ENCODE measurements around the gene GOLT1B. TPM values are rescaled to one million over a fixed set of nuclear protein-coding genes. Genes with fewer than 3 reads are reported as not detected.
"Not testable (repeated sequence)": the region's sequence is repeated elsewhere in the genome, so short reads cannot be mapped to it uniquely, and the experiment has no call there.

Gene GOLT1B
- total RNA-seq, result 10 to 100 TPM; 14.1 to 70.0 (median 31.4) TPM

- H3K9me3 ChIP-seq, result no peaks in the 10 kb centered on the region
- intact Hi-C loops (cut with DNase I; ENCODE audit: low total_unique reads), result no loop called here
- peak; percentile 90 to 96 for DNase-seq
- TF ChIP-seq CTCF (IDR thresholded peaks at IDR 0.05) (no peak), POLR2A (IDR thresholded peaks at IDR 0.05) (peak; percentile 53 to 68)
- H3K4me3 ChIP-seq, result peak within 1 kb of the TSS; percentile 87 to 98
- H3K27ac ChIP-seq, result peak within 1 kb of the TSS; percentile 85 to 89
- peaks cover 6 to 14% of the 10 kb centered on the region in 2 donors for H3K4me1 ChIP-seq
- no peaks in the 10 kb centered on the region for H3K27me3 ChIP-seq
- H3K36me3 ChIP-seq, result no peaks in the 10 kb centered on the region
These were observed at the start of gene GOLT1B, which contains the start of gene RECQL for GRCh38 chr12:21501258-21502163. GOLT1B (plus strand) TSS chr12:21501789; CDS start chr12:21501924, 135 bp downstream. RECQL (minus strand) TSS chr12:21501635; CDS start chr12:21499570, 2,065 bp downstream.

- intact Hi-C loops (cut with DNase I; ENCODE audit: low total_unique reads), result no loop called here
- DNase-seq, result no peak
- no peaks in the 10 kb centered on the region for H3K36me3 ChIP-seq
- H3K4me1 ChIP-seq, result no peaks in the 10 kb centered on the region
- H3K4me3 ChIP-seq, result no peak overlapping the region
- H3K9me3 ChIP-seq, result no peaks in the 10 kb centered on the region
- TF ChIP-seq POLR2A (IDR thresholded peaks at IDR 0.05) (no peak), CTCF (IDR thresholded peaks at IDR 0.05) (no peak)
- H3K27me3 ChIP-seq, result no peaks in the 10 kb centered on the region
- H3K27ac ChIP-seq, result no peak overlapping the region
These were observed 48.2 kb upstream of the GOLT1B start for GRCh38 chr12:21453312-21453852.

GRCh38 chr12:21456291-21456780 lies 45.3 kb upstream of the GOLT1B start:
- Histone ChIP-seq H3K27me3 (no peaks in the 10 kb centered on the region), H3K27ac (no peak overlapping the region), H3K4me3 (no peak overlapping the region), H3K9me3 (no peaks in the 10 kb centered on the region), H3K4me1 (no peaks in the 10 kb centered on the region), H3K36me3 (no peaks in the 10 kb centered on the region)
- TF ChIP-seq CTCF (IDR thresholded peaks at IDR 0.05) (no peak), POLR2A (IDR thresholded peaks at IDR 0.05) (no peak)
- no peak for DNase-seq
- intact Hi-C loops (cut with DNase I; ENCODE audit: low total_unique reads), result no loop called here

- H3K4me1 ChIP-seq, result no peaks in the 10 kb centered on the region
- intact Hi-C loops (cut with DNase I; ENCODE audit: low total_unique reads), result no loop called here
- DNase-seq, result no peak
- H3K9me3 ChIP-seq, result no peaks in the 10 kb centered on the region
- no peak overlapping the region for H3K27ac ChIP-seq
- H3K27me3 ChIP-seq, result no peaks in the 10 kb centered on the region
- TF ChIP-seq CTCF (IDR thresholded peaks at IDR 0.05) (no peak), POLR2A (IDR thresholded peaks at IDR 0.05) (no peak)
- H3K4me3 ChIP-seq, result no peak overlapping the region
- H3K36me3 ChIP-seq, result no peaks in the 10 kb centered on the region
These were observed 42.1 kb upstream of the GOLT1B start for GRCh38 chr12:21459474-21459873.

- H3K36me3 ChIP-seq; DNase-seq; H3K27ac ChIP-seq; H3K27me3 ChIP-seq; H3K4me1 ChIP-seq; intact Hi-C loops (cut with DNase I; ENCODE audit: low total_unique reads); H3K9me3 ChIP-seq; H3K4me3 ChIP-seq: not testable (repeated sequence)
These were observed 34.3 kb upstream of the GOLT1B start for GRCh38 chr12:21467334-21467733.
